Umbilical cord (tissue), 2 donors: ENCODE measurements around the gene CDH4. TPM values are rescaled to one million over a fixed set of nuclear protein-coding genes. Genes with fewer than 3 reads are reported as not detected.
A peak's percentile ranks its signal among the peaks of the same experiment; 100 is the strongest.
"Not testable (repeated sequence)": the region's sequence is repeated elsewhere in the genome, so short reads cannot be mapped to it uniquely, and the experiment has no call there.

Experiments
- DNase-seq: peaks from one replicate; pipeline ENCODE4 v3.0.0-alpha.2; 2015; ENCODE audit warnings: low spot score
- total RNA-seq: library from RNA; depleted of rRNA; stranded (reverse); fragments of >200 nt; gene quantifications from one replicate; pipeline ENCODE4 v1.2.3, GENCODE V29; 2014; ENCODE audit warnings: low replicate concordance; ENCODE audit not compliant: insufficient read depth

Gene CDH4
- total RNA-seq, 1 donor from 2014 or later, result 0.48 TPM

- no peak for DNase-seq
Measured at GRCh38 chr20:61416546-61416945, 164.5 kb downstream of the CDH4 start.

GRCh38 chr20:61417221-61417941, 165.3 kb downstream of the CDH4 start:
- DNase-seq, result no peak

- DNase-seq, result no peak
Measured at GRCh38 chr20:61419010-61419409, 166.9 kb downstream of the CDH4 start.

GRCh38 chr20:61419501-61419900, 167.4 kb downstream of the CDH4 start:
- DNase-seq, result no peak

- DNase-seq, result no peak
Measured at GRCh38 chr20:61420056-61420455, 168.0 kb downstream of the CDH4 start.

- DNase-seq, result no peak
Measured at GRCh38 chr20:61420781-61421180, 168.7 kb downstream of the CDH4 start.

DNA sequence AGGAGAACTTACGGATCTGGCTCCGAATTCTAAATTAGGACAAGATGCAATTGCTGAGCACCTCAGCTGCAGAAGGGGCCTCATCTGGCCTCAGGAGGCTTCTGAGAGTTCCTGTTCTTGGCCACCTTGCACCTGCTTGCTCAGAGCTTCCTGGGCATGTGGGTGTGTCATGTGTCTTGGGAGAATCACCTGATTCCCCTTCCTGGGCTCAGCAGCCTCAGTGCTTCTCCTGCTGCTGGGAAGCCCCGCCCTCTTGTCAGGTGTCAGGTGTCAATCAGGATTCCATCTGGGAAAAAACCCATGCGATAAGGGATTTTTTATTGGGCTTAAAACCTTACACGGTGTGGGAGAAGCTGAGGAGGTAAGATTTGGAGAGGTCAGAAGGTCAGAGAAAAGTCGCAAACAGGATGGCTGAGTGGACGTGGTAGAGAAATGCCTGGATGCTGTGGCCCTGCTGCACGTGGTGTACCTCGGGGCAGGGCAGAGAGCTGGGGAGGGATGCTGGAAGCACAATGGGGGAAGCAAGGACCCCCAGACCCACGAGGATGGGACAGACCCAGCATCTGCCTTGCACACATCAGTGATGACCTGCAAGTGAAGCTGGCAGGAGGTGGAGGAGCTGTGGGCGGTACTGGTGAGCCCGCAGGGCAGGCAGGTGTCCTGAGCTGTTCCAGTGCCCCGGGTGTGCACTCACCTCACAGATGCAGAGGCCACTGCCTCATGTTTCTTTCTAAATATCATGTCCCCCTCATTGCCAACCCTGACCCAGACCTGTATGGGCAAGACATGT, 170.8 kb downstream of the CDH4 start:
- no peak for DNase-seq

GRCh38 chr20:61424011-61424627, 172.1 kb downstream of the CDH4 start:
- DNase-seq, result no peak

- no peak for DNase-seq
Measured at GRCh38 chr20:61424628-61425420, 172.8 kb downstream of the CDH4 start.

DNA sequence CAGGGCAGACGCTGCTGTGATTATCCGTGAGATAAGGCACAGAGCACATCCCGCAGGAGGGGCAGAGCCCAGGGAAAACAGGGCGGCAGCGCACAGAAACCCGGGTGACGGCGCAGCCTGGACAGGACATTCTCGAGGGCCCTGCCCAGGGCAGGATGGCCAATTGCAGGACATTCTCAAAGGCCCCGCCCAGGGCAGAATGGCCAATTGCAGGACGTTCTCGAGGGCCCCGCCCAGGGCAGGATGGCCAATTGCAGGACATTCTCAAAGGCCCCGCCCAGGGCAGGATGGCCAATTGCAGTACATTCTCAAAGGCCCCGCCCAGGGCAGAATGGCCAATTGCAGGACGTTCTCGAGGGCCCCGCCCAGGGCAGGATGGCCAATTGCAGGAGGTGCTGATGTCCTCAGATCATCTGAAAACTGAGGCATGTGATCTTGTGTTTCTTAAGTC, 173.5 kb downstream of the CDH4 start:
- not testable (repeated sequence) for DNase-seq

GRCh38 chr20:61426352-61426751, 174.3 kb downstream of the CDH4 start:
- DNase-seq, result no peak

DNA sequence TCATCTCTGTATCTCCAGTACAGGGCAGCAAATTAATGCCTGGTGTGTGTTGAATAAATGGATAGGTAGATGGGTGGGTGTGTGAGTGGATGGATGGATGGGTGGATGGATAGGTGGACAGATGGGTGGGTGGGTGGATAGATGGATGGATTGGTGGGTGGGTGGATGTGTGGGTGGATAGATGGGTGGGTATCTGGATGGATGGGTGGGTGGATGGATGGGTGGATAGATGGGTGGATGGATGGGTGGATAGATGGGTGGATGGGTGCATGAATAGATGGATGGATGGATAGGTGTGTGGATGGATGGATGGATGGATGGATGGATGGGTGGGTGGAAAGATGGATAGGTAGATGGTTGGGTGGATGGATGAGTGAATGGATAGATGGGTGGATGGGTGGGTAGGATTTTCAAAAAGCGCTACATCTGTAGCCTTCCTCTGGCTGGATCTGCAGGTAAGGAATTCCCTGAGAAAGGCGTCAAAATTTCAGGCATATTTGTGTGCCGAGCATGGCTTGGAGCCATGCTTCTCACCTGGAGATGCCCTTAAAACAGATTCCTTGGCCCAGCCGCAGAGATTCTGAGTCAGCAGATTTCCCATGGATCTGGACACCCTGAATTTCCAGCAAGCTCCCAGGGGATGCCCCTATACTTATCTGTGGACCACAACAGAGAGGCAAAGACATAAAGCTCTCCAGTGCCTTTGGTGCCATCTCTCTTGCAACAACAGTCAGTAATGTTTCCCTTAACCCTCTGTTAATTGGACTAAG, 177.6 kb downstream of the CDH4 start:
- DNase-seq, result no peak

DNA sequence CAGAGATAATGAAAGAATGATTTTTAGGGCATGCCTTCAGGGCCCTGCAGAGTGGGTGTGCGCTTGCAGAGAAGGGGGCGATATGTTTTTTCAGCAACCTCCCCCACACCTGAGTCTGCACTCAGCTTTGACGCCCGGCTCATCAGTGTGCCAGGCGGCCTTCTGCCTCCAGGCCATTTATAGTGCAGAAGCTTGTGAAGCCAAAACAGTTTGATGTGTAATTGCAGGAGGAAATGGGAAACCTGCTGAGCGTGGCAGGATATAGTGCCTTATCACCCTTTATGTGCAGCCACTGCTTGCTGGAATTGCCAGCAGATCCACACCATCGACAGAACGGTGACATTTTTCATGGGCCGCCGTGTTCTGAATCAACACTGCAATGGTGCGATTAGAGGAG, 178.2 kb downstream of the CDH4 start:
- no peak for DNase-seq

GRCh38 chr20:61433176-61433575, 181.1 kb downstream of the CDH4 start:
- DNase-seq, result no peak

DNA sequence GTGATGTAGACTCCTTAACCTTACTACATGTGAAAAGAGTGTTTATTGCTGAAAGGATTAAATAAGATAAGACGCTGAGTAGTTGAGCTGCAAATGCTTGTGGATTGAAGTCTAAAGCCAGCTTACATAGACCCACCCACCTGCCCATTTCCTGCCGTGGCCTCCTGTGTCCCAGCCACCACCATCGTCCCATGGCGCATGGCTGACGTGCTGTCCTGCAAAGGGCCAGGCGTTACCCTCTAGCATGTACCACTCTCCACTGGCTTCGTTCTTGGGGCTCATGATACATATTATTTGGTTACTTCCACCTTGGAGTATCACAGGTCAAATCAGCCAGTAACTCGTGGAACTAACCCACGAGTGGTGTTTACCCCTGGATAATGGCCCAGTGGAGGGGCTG, 181.8 kb downstream of the CDH4 start:
- no peak for DNase-seq

DNA sequence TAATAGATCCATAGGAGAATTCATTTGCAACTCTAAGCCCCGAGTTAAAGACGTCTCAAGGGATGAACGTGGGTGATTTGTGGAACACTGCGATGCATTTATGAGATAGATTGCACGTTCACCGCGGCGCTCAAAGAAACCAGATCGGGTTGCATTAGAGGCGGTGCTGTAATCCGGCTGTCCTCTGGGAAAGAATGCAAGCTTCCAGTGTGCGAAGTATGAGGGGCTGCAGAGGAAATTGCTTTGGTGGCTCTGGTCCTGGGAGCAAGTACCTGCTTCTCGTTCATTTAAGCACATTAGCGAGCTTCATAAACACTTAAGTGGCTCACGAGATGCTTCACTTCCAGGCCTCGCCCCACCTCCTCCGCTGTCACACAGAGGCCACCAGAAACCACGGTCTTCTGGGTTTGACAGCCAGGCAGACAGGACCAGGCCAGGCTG, 182.3 kb downstream of the CDH4 start:
- peak; percentile 12 for DNase-seq

- no peak for DNase-seq
Measured at GRCh38 chr20:61435184-61435822, 183.2 kb downstream of the CDH4 start.

GRCh38 chr20:61435823-61436220, 183.8 kb downstream of the CDH4 start:
- DNase-seq, result no peak

- no peak for DNase-seq
Measured at GRCh38 chr20:61436283-61436666, 184.2 kb downstream of the CDH4 start.

DNA sequence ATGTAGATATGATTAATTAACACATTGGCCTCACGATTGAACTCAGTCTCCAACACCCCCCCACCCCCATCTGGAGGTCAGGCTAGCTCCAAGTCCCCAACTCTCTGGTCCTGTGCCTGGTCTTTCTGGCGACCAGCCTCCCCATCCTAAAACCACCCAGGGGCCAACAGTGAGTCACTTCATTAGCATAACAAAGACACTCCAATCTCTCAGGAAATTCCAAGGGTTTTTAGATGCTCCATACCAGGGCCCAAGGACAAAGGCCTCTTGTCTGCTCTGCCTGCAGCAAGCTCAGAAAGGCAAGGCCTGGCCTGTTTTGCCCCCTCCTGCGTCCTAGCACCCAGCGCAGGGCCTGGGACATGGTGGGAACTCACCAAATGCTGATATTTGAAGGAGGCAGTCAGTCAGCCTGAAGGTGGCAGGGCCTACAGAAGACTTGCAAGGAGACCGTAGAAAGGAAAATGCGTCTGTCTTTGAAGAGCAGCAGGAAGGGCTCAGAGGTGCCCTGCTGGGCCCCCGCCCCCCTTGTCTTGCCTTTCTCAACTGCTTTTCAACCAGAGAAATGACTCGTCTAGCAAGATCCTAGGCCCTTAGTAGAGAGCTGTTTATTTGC, 184.7 kb downstream of the CDH4 start:
- no peak for DNase-seq
